Measurements from ENCODE around the gene RTTN. TPM values are rescaled to one million over a fixed set of nuclear protein-coding genes. Genes with fewer than 3 reads are reported as not detected.
A peak's percentile ranks its signal among the peaks of the same experiment; 100 is the strongest.

The RTTN gene
- total RNA-seq, 2 experiments from 2014 or later: 22.2 to 29.7 TPM

DNA sequence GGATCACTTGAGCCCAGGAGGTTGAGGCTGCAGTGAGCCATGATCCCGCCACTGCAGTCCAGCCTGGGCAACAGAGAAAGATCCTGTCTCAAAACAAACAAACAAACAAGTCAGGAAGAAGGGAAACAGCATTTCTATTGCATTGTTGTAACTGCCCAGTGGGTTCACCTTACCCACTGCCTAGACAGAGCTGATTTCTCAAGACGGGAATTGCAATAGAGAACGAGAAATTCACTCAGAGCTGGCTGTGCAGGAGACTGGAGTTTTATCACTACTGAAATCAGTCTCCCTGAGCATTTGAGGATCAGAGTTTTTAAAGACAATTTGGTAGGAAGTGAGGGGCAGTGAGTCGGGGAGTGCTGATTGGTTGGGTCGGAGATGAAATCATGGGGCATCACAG, 24.2 kb upstream of the RTTN start:
- no peaks in the 10 kb centered on the region for H3K36me3 Mint-ChIP-seq (ENCODE audit: low read depth)
- intact Hi-C loops (cut with DNase I, micrococcal nuclease): no loop called here
- H3K9me3 Mint-ChIP-seq (ENCODE audit: low read depth): peaks cover 5% of the 10 kb centered on the region
- H3K27me3 Mint-ChIP-seq: peaks cover 16% of the 10 kb centered on the region
- ChIA-PET CTCF (interaction anchor here (0.6 to 1.0 kb wide), 3 partner anchors 64 to 305 kb away, joined by 3 read pairs; no protein-coding TSS in a partner anchor), POLR2A (no interaction called here)
- no peak overlapping the region for H3K4me3 Mint-ChIP-seq
- H3K27ac Mint-ChIP-seq: no peak overlapping the region
- no peak for DNase-seq
- no peak for ATAC-seq
- H3K4me1 Mint-ChIP-seq: no peaks in the 10 kb centered on the region

DNA sequence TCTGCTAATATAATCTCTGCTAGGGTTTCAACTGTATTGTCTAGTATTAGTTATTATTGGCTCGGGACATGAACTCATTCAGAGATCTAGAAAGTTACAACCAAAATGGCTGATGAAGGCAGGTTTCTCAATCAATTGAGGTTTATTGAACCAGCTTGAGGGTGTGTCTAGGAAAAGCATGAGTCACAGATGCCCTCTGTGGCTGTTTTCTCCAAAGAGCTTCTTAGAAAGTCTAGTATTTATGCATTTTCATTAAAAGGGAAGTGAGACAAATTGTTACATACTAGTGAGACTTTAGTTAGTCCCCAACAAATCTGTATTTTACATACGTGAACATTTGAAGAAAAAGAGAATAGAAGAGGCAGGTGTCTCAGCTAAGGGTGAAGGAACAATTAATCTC, 23.0 kb upstream of the RTTN start:
- intact Hi-C loops (cut with DNase I, micrococcal nuclease): no loop called here
- H3K27me3 Mint-ChIP-seq: peaks cover 21% of the 10 kb centered on the region
- no peaks in the 10 kb centered on the region for H3K4me1 Mint-ChIP-seq
- POLR2A ChIA-PET: no interaction called here
- CTCF ChIA-PET: interaction anchor here (0.8 to 1.0 kb wide), 2 partner anchors 30 to 65 kb away, joined by 3 read pairs; no protein-coding TSS in a partner anchor
- no peaks in the 10 kb centered on the region for H3K36me3 Mint-ChIP-seq (ENCODE audit: low read depth)
- no peak overlapping the region for H3K4me3 Mint-ChIP-seq
- ATAC-seq: no peak
- DNase-seq: no peak
- H3K27ac Mint-ChIP-seq: no peak overlapping the region
- H3K9me3 Mint-ChIP-seq (ENCODE audit: low read depth): peaks cover 5% of the 10 kb centered on the region

DNA sequence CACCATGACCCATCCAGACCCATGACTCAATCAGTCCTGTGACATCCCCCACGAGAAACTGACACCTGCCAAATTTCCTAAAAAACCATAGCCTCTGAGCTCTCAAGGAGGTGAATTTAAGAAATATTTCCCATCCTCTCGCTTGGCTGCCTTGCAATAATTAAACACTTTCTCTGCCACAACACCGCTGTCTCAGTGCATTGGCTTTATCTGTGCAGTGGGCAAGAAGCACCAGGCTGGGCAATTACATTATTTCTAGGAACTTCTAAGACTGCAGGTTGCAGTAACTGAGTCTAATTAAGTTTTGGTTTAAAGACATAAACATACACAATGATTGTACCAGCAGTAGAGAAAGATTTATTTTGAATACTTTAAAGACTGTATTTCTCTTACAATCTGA, 22.0 kb upstream of the RTTN start:
- ATAC-seq (no peak), DNase-seq (no peak)
- H3K27me3 Mint-ChIP-seq: peaks cover 27% of the 10 kb centered on the region
- H3K36me3 Mint-ChIP-seq (ENCODE audit: low read depth): no peaks in the 10 kb centered on the region
- intact Hi-C loops (cut with DNase I, micrococcal nuclease): no loop called here
- H3K4me3 Mint-ChIP-seq: no peak overlapping the region
- ChIA-PET POLR2A (interaction anchor here (0.6 kb wide), 1 partner anchor 22 kb away, joined by 3 read pairs; the partner anchor contains the start of gene RTTN), CTCF (interaction anchor here (1.0 kb wide), 1 partner anchor 14 kb away, joined by 3 read pairs; no protein-coding TSS in a partner anchor)
- H3K9me3 Mint-ChIP-seq (ENCODE audit: low read depth): peaks cover 5% of the 10 kb centered on the region
- H3K4me1 Mint-ChIP-seq: no peaks in the 10 kb centered on the region
- no peak overlapping the region for H3K27ac Mint-ChIP-seq

DNA sequence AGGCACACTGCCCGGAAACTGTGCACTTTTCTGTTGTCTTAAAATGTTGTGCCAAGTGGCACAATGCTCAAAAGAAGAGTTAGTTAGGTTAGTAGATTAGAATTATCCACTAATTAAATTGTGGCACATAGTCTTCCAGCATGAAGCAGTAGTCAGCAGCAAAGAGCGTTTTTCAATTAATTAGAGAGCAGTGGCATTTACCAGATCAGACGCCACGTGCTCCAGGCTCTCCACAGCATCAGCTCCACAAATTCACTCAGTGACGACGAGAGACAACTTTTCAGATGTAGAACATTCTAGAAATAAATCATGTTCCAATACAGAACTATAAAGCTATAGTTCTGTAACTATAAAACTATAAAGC, 16.4 kb upstream of the RTTN start:
- ATAC-seq: no peak
- DNase-seq: no peak
- no peaks in the 10 kb centered on the region for H3K4me1 Mint-ChIP-seq
- H3K27me3 Mint-ChIP-seq: peaks cover 39% of the 10 kb centered on the region
- no peak overlapping the region for H3K4me3 Mint-ChIP-seq
- ChIA-PET POLR2A (no interaction called here), CTCF (no interaction called here)
- H3K36me3 Mint-ChIP-seq (ENCODE audit: low read depth): no peaks in the 10 kb centered on the region
- H3K9me3 Mint-ChIP-seq (ENCODE audit: low read depth): peaks cover under 1% of the 10 kb centered on the region
- intact Hi-C loops (cut with DNase I, micrococcal nuclease): no loop called here
- H3K27ac Mint-ChIP-seq: no peak overlapping the region

DNA sequence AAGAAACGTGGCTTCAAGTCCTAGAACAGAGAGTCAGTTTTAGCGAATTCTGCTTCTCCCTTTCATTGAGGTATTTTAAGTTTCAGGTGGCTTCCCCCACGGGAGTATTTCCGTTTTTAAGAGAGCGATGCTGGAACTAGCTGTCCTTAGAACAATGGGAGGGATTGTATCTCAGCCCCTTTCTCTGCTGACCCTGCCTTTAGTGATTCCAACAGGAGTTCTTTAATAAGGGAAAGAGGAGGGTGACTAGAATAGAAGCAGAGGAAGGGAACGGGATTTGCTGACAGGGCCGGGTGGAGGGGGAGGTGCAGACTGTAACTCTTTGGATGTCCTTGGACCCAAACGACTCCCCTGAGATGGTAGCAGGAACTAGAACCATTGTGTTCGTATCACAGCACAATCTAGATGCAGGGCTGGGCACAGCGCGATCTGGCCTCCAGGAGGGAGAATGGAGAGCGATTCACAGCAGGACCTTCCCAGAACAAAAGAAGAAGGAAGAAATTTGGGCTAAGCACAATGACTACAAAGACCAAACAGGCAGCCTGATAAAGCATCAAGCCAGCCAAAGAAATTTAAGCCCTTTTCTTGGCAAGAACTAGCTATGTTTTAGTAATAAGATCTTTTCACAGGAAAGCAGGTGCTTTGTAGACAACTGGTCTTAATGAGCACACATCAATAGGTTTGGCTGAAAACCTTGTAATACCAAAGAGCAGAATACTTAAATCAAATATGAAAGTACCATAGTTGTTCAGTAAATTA, 15.8 kb upstream of the RTTN start:
- H3K27ac Mint-ChIP-seq: no peak overlapping the region
- H3K36me3 Mint-ChIP-seq (ENCODE audit: low read depth): no peaks in the 10 kb centered on the region
- H3K9me3 Mint-ChIP-seq (ENCODE audit: low read depth): no peaks in the 10 kb centered on the region
- CTCF ChIA-PET: no interaction called here
- H3K27me3 Mint-ChIP-seq: peaks cover 41% of the 10 kb centered on the region
- H3K4me1 Mint-ChIP-seq: no peaks in the 10 kb centered on the region
- no peak for DNase-seq
- no peak overlapping the region for H3K4me3 Mint-ChIP-seq
- no peak for ATAC-seq
- intact Hi-C loops (cut with DNase I, micrococcal nuclease): no loop called here
- POLR2A ChIA-PET: no interaction called here

DNA sequence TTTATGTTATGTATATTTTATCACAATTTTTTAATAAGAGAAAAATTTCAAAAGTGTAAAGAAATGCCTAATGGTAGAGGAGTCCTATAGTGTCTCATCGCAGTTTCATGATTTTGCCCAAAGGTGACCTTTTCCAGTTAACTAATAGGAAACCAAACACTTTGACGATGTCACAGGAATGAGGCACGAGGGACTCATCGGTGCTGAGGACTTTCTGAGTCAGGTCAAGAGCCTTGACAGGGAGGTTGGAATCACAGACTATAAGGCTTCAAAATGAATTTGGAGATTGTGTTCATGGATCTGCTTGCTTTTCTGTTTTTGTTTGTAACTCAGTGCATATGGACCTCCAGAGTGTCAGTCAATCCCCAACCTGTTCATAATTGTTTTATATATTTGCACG, 15.1 kb upstream of the RTTN start:
- H3K4me1 Mint-ChIP-seq: no peaks in the 10 kb centered on the region
- ATAC-seq: no peak
- H3K4me3 Mint-ChIP-seq: no peak overlapping the region
- ChIA-PET POLR2A (no interaction called here), CTCF (no interaction called here)
- H3K27me3 Mint-ChIP-seq: peaks cover 41% of the 10 kb centered on the region
- no peak for DNase-seq
- no peaks in the 10 kb centered on the region for H3K36me3 Mint-ChIP-seq (ENCODE audit: low read depth)
- no peak overlapping the region for H3K27ac Mint-ChIP-seq
- no peaks in the 10 kb centered on the region for H3K9me3 Mint-ChIP-seq (ENCODE audit: low read depth)
- intact Hi-C loops (cut with DNase I, micrococcal nuclease): no loop called here

DNA sequence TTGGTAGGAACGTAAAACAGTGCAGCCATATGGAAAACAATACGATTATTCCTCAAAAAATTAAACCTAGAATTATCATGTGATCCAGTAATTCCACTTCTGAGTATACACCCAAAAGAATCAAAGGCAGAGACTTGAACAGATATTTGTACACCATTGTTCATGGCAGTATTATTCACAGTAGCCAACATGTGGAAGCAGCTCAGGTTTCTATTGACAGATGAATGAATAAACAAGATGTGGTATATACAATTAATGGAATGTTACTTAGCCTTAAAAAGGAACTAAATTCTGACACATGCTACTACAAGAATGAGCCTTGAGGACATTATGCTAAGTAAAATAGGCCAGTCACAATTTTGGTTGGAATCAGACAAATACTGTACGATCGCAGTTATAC, 14.2 kb upstream of the RTTN start:
- H3K27ac Mint-ChIP-seq: no peak overlapping the region
- DNase-seq (no peak), ATAC-seq (no peak)
- H3K27me3 Mint-ChIP-seq: peaks cover 41% of the 10 kb centered on the region
- CTCF ChIA-PET: no interaction called here
- no peaks in the 10 kb centered on the region for H3K4me1 Mint-ChIP-seq
- H3K4me3 Mint-ChIP-seq: no peak overlapping the region
- POLR2A ChIA-PET: no interaction called here
- H3K36me3 Mint-ChIP-seq (ENCODE audit: low read depth): no peaks in the 10 kb centered on the region
- no peaks in the 10 kb centered on the region for H3K9me3 Mint-ChIP-seq (ENCODE audit: low read depth)
- intact Hi-C loops (cut with DNase I, micrococcal nuclease): no loop called here

DNA sequence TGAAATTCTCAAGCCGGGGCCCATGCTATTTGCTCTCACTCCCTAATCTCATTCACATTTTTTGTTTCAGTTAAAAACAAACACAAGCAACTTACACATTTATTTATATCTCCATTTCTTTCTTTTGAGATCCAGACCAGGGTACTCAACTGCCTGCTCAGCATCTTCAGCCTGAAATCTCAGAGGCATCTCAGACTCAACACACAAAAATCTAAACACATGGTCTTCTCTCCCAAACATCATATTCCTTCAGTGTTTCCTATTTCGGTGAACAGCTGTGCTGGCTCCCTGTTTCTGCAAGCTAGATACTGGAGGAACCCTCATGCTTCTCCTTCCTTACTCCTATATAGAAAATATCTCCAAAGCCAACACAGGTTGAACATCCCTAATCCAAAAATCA, 11.3 kb upstream of the RTTN start:
- no peak for DNase-seq
- no peak for ATAC-seq
- H3K9me3 Mint-ChIP-seq (ENCODE audit: low read depth): no peaks in the 10 kb centered on the region
- no peak overlapping the region for H3K27ac Mint-ChIP-seq
- H3K4me3 Mint-ChIP-seq: no peak overlapping the region
- H3K4me1 Mint-ChIP-seq: no peaks in the 10 kb centered on the region
- intact Hi-C loops (cut with DNase I, micrococcal nuclease): no loop called here
- peaks cover 25% of the 10 kb centered on the region for H3K27me3 Mint-ChIP-seq
- ChIA-PET POLR2A (no interaction called here), CTCF (no interaction called here)
- H3K36me3 Mint-ChIP-seq (ENCODE audit: low read depth): no peaks in the 10 kb centered on the region

DNA sequence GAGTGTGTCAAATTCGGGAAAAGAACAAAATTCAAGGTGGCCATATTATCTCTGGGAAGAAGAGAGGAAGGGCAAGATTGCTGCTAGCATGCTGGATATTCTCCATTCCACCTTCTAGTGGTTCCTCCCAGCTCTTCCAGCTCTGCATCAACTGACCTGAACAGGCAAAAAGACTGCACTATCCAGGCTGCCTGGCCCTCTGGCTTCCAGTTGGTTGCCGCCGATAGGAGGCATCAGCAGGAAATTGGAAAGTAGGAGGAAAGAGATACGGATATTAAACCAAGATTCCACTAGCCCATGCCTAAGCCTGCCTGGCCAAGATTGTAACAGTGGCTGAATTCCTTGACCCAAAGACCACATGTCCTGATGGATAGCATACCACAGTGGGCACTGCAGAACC, 1.7 kb upstream of the RTTN start:
- Mint-ChIP-seq H3K4me1 (peaks cover 23% of the 10 kb centered on the region), H3K4me3 (no peak overlapping the region), H3K27me3 (peaks cover 2% of the 10 kb centered on the region), H3K9me3 (ENCODE audit: low read depth) (no peaks in the 10 kb centered on the region), H3K27ac (no peak overlapping the region), H3K36me3 (ENCODE audit: low read depth) (peaks cover 3% of the 10 kb centered on the region)
- no peak for ATAC-seq
- ChIA-PET POLR2A (no interaction called here), CTCF (no interaction called here)
- no peak for DNase-seq
- intact Hi-C loops (cut with DNase I, micrococcal nuclease): loop anchor here (5.0 kb wide), 3 partner anchors 80 to 310 kb away; partner anchors contain the start of gene SOCS6 (in 1 of the 2)

DNA sequence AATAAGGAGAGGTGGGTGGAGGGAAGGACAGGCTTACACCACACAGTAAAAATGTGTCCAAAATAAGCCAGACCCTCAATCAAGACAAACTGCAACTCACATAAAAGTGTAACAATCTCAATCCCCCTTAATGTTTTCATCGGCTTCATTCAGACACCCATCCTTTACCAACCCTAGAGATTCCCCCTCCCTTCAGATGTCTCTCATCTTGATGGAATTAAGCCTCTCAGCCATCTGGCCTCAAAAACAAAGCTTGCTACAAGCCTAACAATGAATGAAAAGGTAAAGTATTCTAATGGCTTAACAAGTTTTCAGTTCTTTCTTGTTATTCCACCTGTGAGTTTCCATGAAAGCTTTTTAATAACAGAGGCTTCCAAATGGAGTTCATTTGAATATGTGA, 5.2 kb downstream of the RTTN start:
- DNase-seq (no peak), ATAC-seq (no peak)
- Mint-ChIP-seq H3K4me3 (no peak overlapping the region), H3K4me1 (peaks cover 33% of the 10 kb centered on the region), H3K36me3 (ENCODE audit: low read depth) (peaks cover 38% of the 10 kb centered on the region), H3K27ac (no peak overlapping the region), H3K9me3 (ENCODE audit: low read depth) (no peaks in the 10 kb centered on the region), H3K27me3 (no peaks in the 10 kb centered on the region)
- ChIA-PET CTCF (interaction anchor here (1.1 to 1.3 kb wide), 2 partner anchors 10 to 240 kb away, joined by 3 read pairs; no protein-coding TSS in a partner anchor), POLR2A (no interaction called here)
- intact Hi-C loops (cut with DNase I, micrococcal nuclease): no loop called here

DNA sequence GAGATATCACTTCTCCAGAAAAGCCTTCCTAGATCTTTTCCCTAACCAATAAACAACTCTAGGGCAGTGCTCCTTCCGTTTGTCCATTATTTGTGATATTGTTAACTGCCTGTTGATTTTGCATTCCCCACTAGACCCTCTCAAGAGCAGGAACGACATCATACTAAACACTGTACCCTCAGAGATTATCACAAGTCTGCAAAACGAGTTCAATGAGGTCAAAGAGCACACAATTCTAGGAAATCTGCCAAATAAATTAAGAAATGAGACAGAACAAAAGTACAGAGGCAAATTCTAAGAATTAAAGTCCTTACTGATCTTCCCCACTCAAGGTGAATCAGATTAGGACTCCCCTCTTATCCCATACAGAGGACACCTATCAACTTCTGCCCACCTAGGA, 7.6 kb downstream of the RTTN start:
- peaks cover 40% of the 10 kb centered on the region for H3K4me1 Mint-ChIP-seq
- ChIA-PET CTCF (no interaction called here), POLR2A (no interaction called here)
- no peaks in the 10 kb centered on the region for H3K27me3 Mint-ChIP-seq
- DNase-seq (no peak), ATAC-seq (peak; percentile 17)
- no peaks in the 10 kb centered on the region for H3K9me3 Mint-ChIP-seq (ENCODE audit: low read depth)
- intact Hi-C loops (cut with DNase I, micrococcal nuclease): loop anchor here in 1 of 2 experiments (5.0 kb wide), 1 partner anchor 254 kb away; no protein-coding TSS in a partner anchor
- H3K4me3 Mint-ChIP-seq: no peak overlapping the region
- peak overlapping the region; percentile 11 for H3K27ac Mint-ChIP-seq
- peaks cover 54% of the 10 kb centered on the region for H3K36me3 Mint-ChIP-seq (ENCODE audit: low read depth)

DNA sequence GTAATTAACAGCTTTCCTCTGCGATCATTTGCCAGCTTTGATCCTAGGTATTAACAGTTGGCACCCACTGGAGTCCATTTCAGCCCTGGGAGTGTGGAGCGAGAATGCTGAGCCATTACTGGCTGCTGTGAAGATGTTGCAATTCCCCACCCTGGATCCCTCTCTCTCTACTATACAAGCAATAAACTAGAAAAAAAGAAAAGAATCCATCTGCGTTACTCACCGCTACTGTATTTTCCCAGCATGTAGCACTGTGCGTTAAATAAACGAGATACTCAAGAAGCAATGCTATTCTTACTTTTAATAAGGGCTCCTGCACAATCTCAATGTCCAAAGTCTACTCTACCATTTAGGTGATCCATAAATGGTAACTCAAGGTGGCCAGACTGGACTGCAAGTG, 8.5 kb downstream of the RTTN start:
- ATAC-seq (no peak), DNase-seq (no peak)
- POLR2A ChIA-PET: no interaction called here
- H3K36me3 Mint-ChIP-seq (ENCODE audit: low read depth): peaks cover 55% of the 10 kb centered on the region
- peaks cover 37% of the 10 kb centered on the region for H3K4me1 Mint-ChIP-seq
- CTCF ChIA-PET: interaction anchor here (1.2 to 4.2 kb wide), 3 partner anchors 12 to 243 kb away, joined by 3 to 24 read pairs (median 5); no protein-coding TSS in a partner anchor
- intact Hi-C loops (cut with DNase I, micrococcal nuclease): loop anchor here in 1 of 2 experiments (5.0 kb wide), 1 partner anchor 255 kb away; no protein-coding TSS in a partner anchor
- no peaks in the 10 kb centered on the region for H3K27me3 Mint-ChIP-seq
- H3K4me3 Mint-ChIP-seq: no peak overlapping the region
- H3K9me3 Mint-ChIP-seq (ENCODE audit: low read depth): no peaks in the 10 kb centered on the region
- H3K27ac Mint-ChIP-seq: no peak overlapping the region

All from activated CD4-positive, alpha-beta T cell treated with anti-CD3 and anti-CD28 coated beads for 36 hours (primary cell).